SU-DHL-6 (cell line): ENCODE results near the gene EXT2.

Experiments used
- H2AFZ ChIP-seq: fragments of 200-600 bp; sonication (generic); 2 replicates; pipeline ENCODE4 v1.6.1; 2014; ENCODE audit warnings: low read depth, mild to moderate bottlenecking, moderate library complexity, mixed read lengths, antibody characterized with exemption, low read length; ENCODE audit not compliant: severe bottlenecking
- H3F3A ChIP-seq: fragments of 200-600 bp; shearing (Covaris generic); 2 replicates; pipeline ENCODE4 v1.6.0; 2016; ENCODE audit warnings: antibody characterized with exemption, mild to moderate bottlenecking; ENCODE audit not compliant: insufficient read depth
- H3K27ac ChIP-seq: fragments of 200-600 bp; sonication (generic); 2 replicates; pipeline ENCODE4 v1.5.1; 2016; ENCODE audit warnings: low read depth, mild to moderate bottlenecking, low read length, moderate library complexity, mixed read lengths
- H3K27me3 ChIP-seq: fragments of 200-600 bp; sonication (generic), shearing (Covaris generic); 2 replicates; pipeline ENCODE4 v1.6.0; 2014; ENCODE audit warnings: mild to moderate bottlenecking, low read length
- H3K36me3 ChIP-seq: fragments of 200-600 bp; sonication (generic); 2 replicates; pipeline ENCODE4 v1.6.1; 2014; ENCODE audit warnings: mild to moderate bottlenecking, low read length, mixed read lengths
- H3K4me2 ChIP-seq: fragments of 300-600, 200-600 bp; shearing (Covaris generic), sonication (generic); 2 replicates; pipeline ENCODE4 v1.6.0; 2014; ENCODE audit warnings: low read length, low read depth, mild to moderate bottlenecking; ENCODE audit not compliant: poor library complexity, severe bottlenecking
- H3K4me3 ChIP-seq: fragments of 200-600 bp; sonication (generic); 2 replicates; pipeline ENCODE4 v1.5.1; 2014; ENCODE audit warnings: antibody characterized with exemption, low read length, mild to moderate bottlenecking, mixed read lengths; ENCODE audit not compliant: insufficient read depth, poor library complexity, severe bottlenecking
- H3K79me2 ChIP-seq: fragments of 200-600 bp; sonication (generic); 2 replicates; pipeline ENCODE4 v1.6.1; 2014; ENCODE audit warnings: mild to moderate bottlenecking, low read length, moderate library complexity; ENCODE audit not compliant: insufficient read depth
- H3K9ac ChIP-seq: fragments of 200-600 bp; sonication (generic); 2 replicates; pipeline ENCODE4 v1.7.0; 2014; ENCODE audit warnings: mild to moderate bottlenecking, low read length
- H3K9me2 ChIP-seq: fragments of 200-600 bp; sonication (generic); replicated peaks from 2 replicates; pipeline ENCODE4 v1.6.1; 2014; ENCODE audit warnings: low read length; ENCODE audit not compliant: insufficient read depth
- H3K9me3 ChIP-seq: fragments of 200-600 bp; sonication (generic); 2 replicates; pipeline ENCODE4 v1.6.1; 2014; ENCODE audit warnings: low read length, mixed read lengths; ENCODE audit not compliant: insufficient read depth
- H4K20me1 ChIP-seq: fragments of 200-600 bp; sonication (generic); 2 replicates; pipeline ENCODE4 v1.6.1; 2014; ENCODE audit warnings: low read depth, mild to moderate bottlenecking, antibody characterized with exemption, low read length, moderate library complexity, mixed read lengths
- CTCF ChIP-seq: fragments of 200-600 bp; sonication (generic); IDR thresholded peaks from one replicate; pipeline ENCODE4 v1.5.1; 2017; ENCODE audit warnings: antibody characterized with exemption, mild to moderate bottlenecking, low read length, moderate library complexity; ENCODE audit not compliant: insufficient read depth, poor library complexity, severe bottlenecking
- EZH2phosphoT487 ChIP-seq: fragments of 200-600 bp; sonication (generic), shearing (Covaris generic); conservative IDR thresholded peaks from 2 replicates; pipeline ENCODE4 v1.6.1; 2018; ENCODE audit warnings: mild to moderate bottlenecking, antibody characterized with exemption, low read length, moderate library complexity, mixed read lengths

The EXT2 gene

GRCh38 chr11:44235765-44236201, 140.3 kb downstream of the EXT2 start:
- H3K36me3 ChIP-seq = no peaks in the 10 kb centered on the region
- no peaks in the 10 kb centered on the region for H3K27me3 ChIP-seq
- no peak overlapping the region for H3K9ac ChIP-seq
- H3K27ac ChIP-seq = no peak overlapping the region
- no peaks in the 10 kb centered on the region for H3K79me2 ChIP-seq
- H3K4me3 ChIP-seq = no peak overlapping the region
- H2AFZ ChIP-seq = no peak overlapping the region
- no peak overlapping the region for H3K4me2 ChIP-seq
- no peaks in the 10 kb centered on the region for H4K20me1 ChIP-seq
- H3K9me3 ChIP-seq = no peaks in the 10 kb centered on the region
- no peak for TF ChIP-seq CTCF
- TF ChIP-seq EZH2phosphoT487 = no peak
- no peaks in the 10 kb centered on the region for H3F3A ChIP-seq
- no peaks in the 10 kb centered on the region for H3K9me2 ChIP-seq

- Histone ChIP-seq H3K4me3 (no peak overlapping the region), H3K36me3 (no peaks in the 10 kb centered on the region), H3F3A (no peaks in the 10 kb centered on the region), H3K27me3 (no peaks in the 10 kb centered on the region), H3K9ac (no peak overlapping the region), H2AFZ (no peak overlapping the region), H3K4me2 (no peak overlapping the region), H3K9me2 (no peaks in the 10 kb centered on the region), H3K79me2 (no peaks in the 10 kb centered on the region), H4K20me1 (no peaks in the 10 kb centered on the region), H3K9me3 (no peaks in the 10 kb centered on the region), H3K27ac (no peak overlapping the region)
- TF ChIP-seq EZH2phosphoT487 = no peak
- no peak for TF ChIP-seq CTCF
Measured at GRCh38 chr11:44236296-44236695, 140.8 kb downstream of the EXT2 start.

GRCh38 chr11:44237156-44237555, 141.7 kb downstream of the EXT2 start:
- no peak overlapping the region for H3K9ac ChIP-seq
- no peak overlapping the region for H3K4me2 ChIP-seq
- no peaks in the 10 kb centered on the region for H3K9me2 ChIP-seq
- H3K79me2 ChIP-seq = no peaks in the 10 kb centered on the region
- H3K27ac ChIP-seq = no peak overlapping the region
- no peaks in the 10 kb centered on the region for H4K20me1 ChIP-seq
- no peaks in the 10 kb centered on the region for H3K9me3 ChIP-seq
- no peak for TF ChIP-seq CTCF
- no peaks in the 10 kb centered on the region for H3K36me3 ChIP-seq
- no peak overlapping the region for H3K4me3 ChIP-seq
- H3F3A ChIP-seq = no peaks in the 10 kb centered on the region
- H2AFZ ChIP-seq = no peak overlapping the region
- H3K27me3 ChIP-seq = no peaks in the 10 kb centered on the region

GRCh38 chr11:44241851-44242250, 146.4 kb downstream of the EXT2 start:
- Histone ChIP-seq H3K36me3 (no peaks in the 10 kb centered on the region), H4K20me1 (no peaks in the 10 kb centered on the region), H3K9me2 (no peaks in the 10 kb centered on the region), H3K9ac (no peak overlapping the region), H3K9me3 (no peaks in the 10 kb centered on the region), H3K4me3 (no peak overlapping the region), H3K27me3 (no peaks in the 10 kb centered on the region), H3K27ac (no peak overlapping the region), H3F3A (no peaks in the 10 kb centered on the region), H3K4me2 (no peak overlapping the region), H2AFZ (no peak overlapping the region), H3K79me2 (no peaks in the 10 kb centered on the region)
- TF ChIP-seq CTCF (no peak), EZH2phosphoT487 (no peak)
